HepG2 (cell line): Measurements from ENCODE around the gene CES1. TPM values are rescaled to one million over a fixed set of nuclear protein-coding genes. Genes with fewer than 3 reads are reported as not detected.
A peak's percentile ranks its signal among the peaks of the same experiment; 100 is the strongest.

Source experiments
- ATAC-seq: fragments of 200-7000 bp; cut with Tn5 transposase; 3 replicates; pipeline ENCODE4 v1.9.1; 2020; ENCODE audit warnings: mild to moderate bottlenecking, moderate library complexity
- BruUV-seq: library from RNA; stranded (reverse); fragments of 400-500 nt; replicated peaks from 2 replicates; lab custom pipeline; 2021; lab: Mats Ljungman, UMichigan
- CTCF ChIA-PET: fragments of 300-600 bp; formaldehyde crosslinking; extraction: SDS; loops from one replicate; lab custom pipeline; 2021; ENCODE audit warnings: low total read pairs, inconsistent platforms, low intra/inter-chr PET ratio; lab: Yijun Ruan, JAX
- POLR2A ChIA-PET: fragments of 350-600 bp; sonication (Branson Sonifier 250); formaldehyde crosslinking; loops from one replicate; lab custom pipeline; 2020; ENCODE audit warnings: antibody characterized with exemption, inconsistent platforms; lab: Yijun Ruan, JAX
- DNase-seq: peaks from one replicate; pipeline ENCODE4 v3.0.0-alpha.2; 2015; ENCODE audit warnings: low spot score
- FAIRE-seq: peaks from 3 replicates; lab custom pipeline; 2011; peaks lifted over from hg19 to GRCh38; lab: Jason Lieb, UNC
- H2AFZ ChIP-seq: one replicate; pipeline ENCODE4 v1.6.1; 2011; ENCODE audit warnings: low read length, inconsistent platforms
- H3K27ac ChIP-seq: fragments of 300-600 bp; 3 replicates; pipeline ENCODE4 v1.8.0; 2011; ENCODE audit warnings: mixed run types, mild to moderate bottlenecking, mixed read lengths, low read length, inconsistent platforms; ENCODE audit not compliant: insufficient read depth; ENCODE audit errors: extremely low read length
- H3K27me3 ChIP-seq, 2 experiments: fragments of 200-600 bp in 1 of 2; 2 replicates in 1 of 2; 3 replicates in 1 of 2; pipeline versions ENCODE4 v1.6.0 to v1.8.0; 2011; ENCODE audit warnings: low read length in 2 of 2, mild to moderate bottlenecking in 2 of 2, moderate library complexity in 2 of 2, inconsistent platforms in 1 of 2; ENCODE audit not compliant: insufficient read depth in 2 of 2, control insufficient read depth in 1 of 2
- H3K36me3 ChIP-seq, 2 experiments: fragments of 200-600 bp in 1 of 2; replicated peaks in 1 of 2; 2 replicates in 1 of 2; 3 replicates in 1 of 2; pipeline versions ENCODE4 v1.5.1 to v1.8.0; 2011; ENCODE audit warnings: low read length in 2 of 2, inconsistent platforms in 1 of 2; ENCODE audit not compliant: insufficient read depth in 2 of 2, control insufficient read depth in 1 of 2
- H3K4me1 ChIP-seq: 2 replicates; pipeline ENCODE4 v1.5.1; 2012; ENCODE audit warnings: low read length, inconsistent platforms; ENCODE audit not compliant: insufficient read depth
- H3K4me2 ChIP-seq: 2 replicates; pipeline ENCODE4 v1.6.0; 2011; ENCODE audit warnings: low read depth, low read length, inconsistent platforms
- H3K4me3 ChIP-seq, 3 experiments: fragments of 200-600 bp in 1 of 3; sonication (generic), shearing (Covaris generic) in 1 of 3; replicated peaks in 1 of 3; 2 replicates each; pipeline ENCODE4 v1.5.1; 2011 to 2016; ENCODE audit warnings: low read length in 3 of 3, inconsistent platforms in 2 of 3, low read depth in 2 of 3, mild to moderate bottlenecking in 2 of 3, control low read depth in 1 of 3, mixed read lengths in 1 of 3; ENCODE audit not compliant: insufficient read depth in 1 of 3
- H3K79me2 ChIP-seq: one replicate; pipeline ENCODE4 v1.6.1; 2011; ENCODE audit warnings: low read length, inconsistent platforms; ENCODE audit not compliant: insufficient read depth
- H3K9ac ChIP-seq: 2 replicates; pipeline ENCODE4 v1.6.0; 2011; ENCODE audit warnings: mild to moderate bottlenecking, low read depth, low read length, inconsistent platforms; ENCODE audit not compliant: insufficient read depth
- H3K9me3 ChIP-seq: 2 replicates; pipeline ENCODE4 v1.5.1; 2012; ENCODE audit warnings: mild to moderate bottlenecking, low read length
- H4K20me1 ChIP-seq: 2 replicates; pipeline ENCODE4 v1.6.0; 2011; ENCODE audit warnings: inconsistent platforms, mild to moderate bottlenecking, low read length, moderate library complexity; ENCODE audit not compliant: insufficient read depth
- ATF5 ChIP-seq: sonication (generic); formaldehyde crosslinking; IDR thresholded peaks from 2 replicates; pipeline ENCODE4 v1.4.0; 2020; ENCODE audit warnings: mild to moderate bottlenecking, low read depth, missing genetic modification reagents
- CEBPG ChIP-seq: IDR thresholded peaks from 2 replicates; pipeline ENCODE4 v1.6.1; 2016
- CHD4 ChIP-seq: fragments of 200-600 bp; sonication (generic); IDR thresholded peaks from 2 replicates; pipeline ENCODE4 v1.7.0; 2017; ENCODE audit warnings: mild to moderate bottlenecking, low read length, borderline replicate concordance
- DZIP1 ChIP-seq: sonication (generic); formaldehyde crosslinking; IDR thresholded peaks from 2 replicates; pipeline ENCODE4 v1.5.0; 2020; ENCODE audit warnings: mild to moderate bottlenecking, missing genetic modification reagents
- HMG20A ChIP-seq: IDR thresholded peaks from 2 replicates; pipeline ENCODE4 v1.6.1; 2016; ENCODE audit warnings: borderline replicate concordance
- HNF4A ChIP-seq: sonication (generic); formaldehyde crosslinking; IDR thresholded peaks from 2 replicates; pipeline ENCODE4 v1.4.0; 2020; ENCODE audit warnings: missing genetic modification reagents
- HOXA5 ChIP-seq: sonication (generic); formaldehyde crosslinking; IDR thresholded peaks from 2 replicates; pipeline ENCODE4 v1.4.0; 2020; ENCODE audit warnings: missing genetic modification reagents
- HOXA9 ChIP-seq: sonication (generic); formaldehyde crosslinking; IDR thresholded peaks from 2 replicates; pipeline ENCODE4 v1.8.1; 2022; ENCODE audit warnings: missing genetic modification reagents, mild to moderate bottlenecking, moderate library complexity, borderline replicate concordance
- MLLT10 ChIP-seq: sonication (generic); formaldehyde crosslinking; IDR thresholded peaks from 2 replicates; pipeline ENCODE4 v1.4.0; 2020; ENCODE audit warnings: missing genetic modification reagents
- NFKBIZ ChIP-seq: IDR thresholded peaks from 2 replicates; pipeline ENCODE4 v1.6.1; 2018; ENCODE audit warnings: missing genetic modification reagents, missing compliant biosample characterization
- PAX8 ChIP-seq: sonication (generic); formaldehyde crosslinking; IDR thresholded peaks from 2 replicates; pipeline ENCODE4 v1.8.0; 2022; ENCODE audit warnings: mild to moderate bottlenecking, missing genetic modification reagents, borderline replicate concordance
- POLR2AphosphoS2 ChIP-seq: IDR thresholded peaks from 2 replicates; pipeline ENCODE4 v1.6.1; 2011; ENCODE audit warnings: low read depth, low read length, improper control_type of control experiment
- RFX1 ChIP-seq: fragments of 450-650 bp; IDR thresholded peaks from 2 replicates; pipeline ENCODE4 v1.6.1; 2017
- TEAD2 ChIP-seq: sonication (generic); formaldehyde crosslinking; IDR thresholded peaks from 2 replicates; pipeline ENCODE4 v1.9.0; 2021; ENCODE audit warnings: missing genetic modification reagents
- U2AF2 ChIP-seq: fragments of 200-400 bp; formaldehyde crosslinking; IDR thresholded peaks from 2 replicates; pipeline ENCODE4 v1.6.1; 2017; ENCODE audit warnings: low read depth, mild to moderate bottlenecking, low read length
- ZFP36 ChIP-seq: fragments of 150-350 bp; IDR thresholded peaks from 2 replicates; pipeline ENCODE4 v1.6.1; 2018; ENCODE audit warnings: borderline replicate concordance, low read length, low read depth; ENCODE audit not compliant: partially characterized antibody
- ZNF577 ChIP-seq: sonication (generic); formaldehyde crosslinking; IDR thresholded peaks from 2 replicates; pipeline ENCODE4 v1.4.0; 2020; ENCODE audit warnings: mild to moderate bottlenecking, low read depth, missing genetic modification reagents, borderline replicate concordance
- ZNF644 ChIP-seq: IDR thresholded peaks from 2 replicates; pipeline ENCODE4 v1.6.1; 2016; ENCODE audit warnings: low read depth
- ZNF879 ChIP-seq: sonication (generic); formaldehyde crosslinking; IDR thresholded peaks from 2 replicates; pipeline ENCODE4 v1.8.1; 2023; ENCODE audit warnings: missing genetic modification reagents
- WGBS: methylation state at CpG from one replicate; pipeline ENCODE4 v1.1.6; 2017; ENCODE audit warnings: low lambda C conversion rate; 5-methylcytosine and 5-hydroxymethylcytosine counted together
- in situ Hi-C: cut with HindIII; loops from 2 replicates; pipeline ENCODE4 v1.10.0; 2017; ENCODE audit warnings: low pct_unique_long_range_greater_than_20kb; ENCODE audit not compliant: extremely low pct_ligation_motif_present
- intact Hi-C: fragments of 100-400 bp; cut with micrococcal nuclease; formaldehyde crosslinking; loops from one replicate; pipeline ENCODE4 v1.10.0; 2022; ENCODE audit not compliant: unreplicated experiment
- polyA plus RNA-seq, 8 experiments: library from polyadenylated mRNA; depleted of rRNA in 3 of 8; stranded (reverse) in 7 of 8; unstranded in 1 of 8; fragments of >200 nt; fragmentation: Illumina TruSeq in 4 of 8; extraction: Trizol in 4 of 8; gene quantifications; 2 replicates each; pipeline versions ENCODE4 v1.2.1 to v1.2.3, GENCODE V29; 2011 to 2016; ENCODE audit warnings: low read depth in 4 of 8, missing spikeins in 1 of 8, mixed read lengths in 1 of 8; ENCODE audit not compliant: insufficient read depth in 1 of 8
- total RNA-seq, 5 experiments: library from RNA; depleted of rRNA; stranded (reverse); fragments of >200 nt; fragmentation: Illumina TruSeq; extraction: Trizol; gene quantifications; 2 replicates each; pipeline ENCODE4 v1.2.3, GENCODE V29; 2016; ENCODE audit warnings: low read depth in 1 of 5
- TF ChIP-seq, protein P1 (sequence below): sonication (generic); formaldehyde crosslinking; IDR thresholded peaks from 2 replicates; pipeline ENCODE4 v1.4.0; 2020; ENCODE audit warnings: missing genetic modification reagents
- TF ChIP-seq, protein P2 (sequence below): IDR thresholded peaks from 2 replicates; pipeline ENCODE4 v1.6.1; 2016; ENCODE audit warnings: control low read depth

CES1 gene
- total and polyA plus RNA-seq, 2 of the 13 experiments (the other 11 are each of a cell fraction or from before 2014, with no cell fraction given): 136 to 198 TPM

DNA sequence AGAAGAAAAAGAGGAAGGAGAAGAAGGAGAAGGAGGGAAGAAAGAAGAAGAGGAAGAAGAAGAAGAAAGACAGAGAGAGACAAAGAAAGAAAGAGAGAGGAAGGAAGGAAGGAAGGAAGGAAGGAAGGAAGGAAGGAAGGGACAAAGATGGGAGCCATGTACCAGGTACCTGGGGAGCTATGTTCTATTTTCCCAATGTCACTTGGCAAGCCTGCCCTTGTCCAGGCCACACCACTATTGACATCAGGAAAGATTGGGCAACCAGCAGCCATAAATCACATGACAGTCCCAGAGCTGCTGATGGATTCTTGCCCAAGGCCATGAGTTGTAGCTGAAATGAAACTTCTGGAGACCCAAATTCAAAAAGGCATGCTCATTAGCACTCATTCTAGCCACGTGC is 2.7 kb upstream of the CES1 start:
- Histone ChIP-seq H3K4me2 (peak overlapping the region; percentile 39; the same call in 1 of the 2 replicates), H3K9ac (no peak overlapping the region), H2AFZ (no peak overlapping the region), H3K27ac (peak overlapping the region; percentile 50), H3K4me1 (peaks cover 53% of the 10 kb centered on the region), H3K4me3 (no peak overlapping the region), H4K20me1 (no peaks in the 10 kb centered on the region), H3K79me2 (no peaks in the 10 kb centered on the region), H3K27me3 (no peaks in the 10 kb centered on the region; a peak in 1 of 5 replicates), H3K36me3 (no peaks in the 10 kb centered on the region), H3K9me3 (no peaks in the 10 kb centered on the region)
- FAIRE-seq (peak; percentile 71), ATAC-seq (peak; percentile 16; the same call in 1 of the 3 replicates), DNase-seq (peak; percentile 73)
- no TSS peak for BruUV-seq
- in situ Hi-C loops (no loop called here), intact Hi-C loops (loop anchor here (5.0 kb wide), 1 partner anchor 213 kb away; no protein-coding TSS in a partner anchor)
- ChIA-PET POLR2A (no interaction called here), CTCF (no interaction called here)
- 0% methylated on average over 1 of the region's 1 CpG for WGBS
- TF ChIP-seq, protein P1, sequence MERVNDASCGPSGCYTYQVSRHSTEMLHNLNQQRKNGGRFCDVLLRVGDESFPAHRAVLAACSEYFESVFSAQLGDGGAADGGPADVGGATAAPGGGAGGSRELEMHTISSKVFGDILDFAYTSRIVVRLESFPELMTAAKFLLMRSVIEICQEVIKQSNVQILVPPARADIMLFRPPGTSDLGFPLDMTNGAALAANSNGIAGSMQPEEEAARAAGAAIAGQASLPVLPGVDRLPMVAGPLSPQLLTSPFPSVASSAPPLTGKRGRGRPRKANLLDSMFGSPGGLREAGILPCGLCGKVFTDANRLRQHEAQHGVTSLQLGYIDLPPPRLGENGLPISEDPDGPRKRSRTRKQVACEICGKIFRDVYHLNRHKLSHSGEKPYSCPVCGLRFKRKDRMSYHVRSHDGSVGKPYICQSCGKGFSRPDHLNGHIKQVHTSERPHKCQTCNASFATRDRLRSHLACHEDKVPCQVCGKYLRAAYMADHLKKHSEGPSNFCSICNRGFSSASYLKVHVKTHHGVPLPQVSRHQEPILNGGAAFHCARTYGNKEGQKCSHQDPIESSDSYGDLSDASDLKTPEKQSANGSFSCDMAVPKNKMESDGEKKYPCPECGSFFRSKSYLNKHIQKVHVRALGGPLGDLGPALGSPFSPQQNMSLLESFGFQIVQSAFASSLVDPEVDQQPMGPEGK (CRISPR knock-in tag): no peak
- TF ChIP-seq TEAD2 (CRISPR knock-in tag): no peak
- TF ChIP-seq POLR2AphosphoS2: no peak
- peak; percentile 77; the same call in 1 of the 2 replicates for TF ChIP-seq HOXA5 (CRISPR knock-in tag)
- TF ChIP-seq ZNF644 (CRISPR knock-in tag): peak; percentile 84; the same call in 1 of the 2 replicates
- no peak for TF ChIP-seq DZIP1 (CRISPR knock-in tag)
- no peak for TF ChIP-seq CHD4
- TF ChIP-seq ATF5 (CRISPR knock-in tag): no peak
- TF ChIP-seq NFKBIZ (CRISPR knock-in tag): no peak
- no peak for TF ChIP-seq MLLT10 (CRISPR knock-in tag)
- TF ChIP-seq PAX8: no peak
- no peak for TF ChIP-seq ZNF577 (CRISPR knock-in tag)
- TF ChIP-seq ZNF879 (CRISPR knock-in tag): no peak
- TF ChIP-seq HOXA9 (CRISPR knock-in tag): peak; percentile 94
- TF ChIP-seq ZFP36: no peak
- TF ChIP-seq HMG20A (CRISPR knock-in tag): 0 out of 2 replicates have a peak, but pooled peaks have one; percentile 14
- peak; percentile 88 for TF ChIP-seq CEBPG (CRISPR knock-in tag)
- TF ChIP-seq RFX1: no peak
- peak; percentile 30; the same call in 1 of the 2 replicates for TF ChIP-seq HNF4A
- TF ChIP-seq, protein P2, sequence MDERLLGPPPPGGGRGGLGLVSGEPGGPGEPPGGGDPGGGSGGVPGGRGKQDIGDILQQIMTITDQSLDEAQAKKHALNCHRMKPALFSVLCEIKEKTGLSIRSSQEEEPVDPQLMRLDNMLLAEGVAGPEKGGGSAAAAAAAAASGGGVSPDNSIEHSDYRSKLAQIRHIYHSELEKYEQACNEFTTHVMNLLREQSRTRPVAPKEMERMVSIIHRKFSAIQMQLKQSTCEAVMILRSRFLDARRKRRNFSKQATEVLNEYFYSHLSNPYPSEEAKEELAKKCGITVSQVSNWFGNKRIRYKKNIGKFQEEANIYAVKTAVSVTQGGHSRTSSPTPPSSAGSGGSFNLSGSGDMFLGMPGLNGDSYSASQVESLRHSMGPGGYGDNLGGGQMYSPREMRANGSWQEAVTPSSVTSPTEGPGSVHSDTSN (CRISPR knock-in tag): peak; percentile 22; the same call in 1 of the 2 replicates
- peak; percentile 78; the same call in 1 of the 2 replicates for TF ChIP-seq U2AF2
